ENCODE measurements around the gene RARG. TPM values are rescaled to one million over a fixed set of nuclear protein-coding genes. Genes with fewer than 3 reads are reported as not detected.

RARG gene
- total RNA-seq, 1 donor from 2014 or later = 79.1 TPM

- Histone ChIP-seq H3K36me3 (no peaks in the 10 kb centered on the region), H3K4me3 (peak overlapping the region; percentile 47 to 70), H3K9me3 (no peaks in the 10 kb centered on the region), H3K27me3 (no peaks in the 10 kb centered on the region), H3K27ac (peak overlapping the region; percentile 72), H3K4me1 (peaks cover 13% of the 10 kb centered on the region)
- intact Hi-C loops (cut with DNase I) = no loop called here
- TF ChIP-seq POLR2A (IDR thresholded peaks at IDR 0.05) = no peak
- TF ChIP-seq POLR2AphosphoS5 (IDR thresholded peaks at IDR 0.05; ENCODE audit: insufficient read depth in 1 of 2, low read depth in 1 of 2) = no peak
- TF ChIP-seq CTCF (IDR thresholded peaks at IDR 0.05) = no peak
- no peak for DNase-seq (ENCODE audit: extremely low spot score in 2 of 2)
Observed at GRCh38 chr12:53267306-53267998, 35.4 kb upstream of the RARG start.

- TF ChIP-seq CTCF (IDR thresholded peaks at IDR 0.05) = no peak
- TF ChIP-seq POLR2AphosphoS5 (IDR thresholded peaks at IDR 0.05; ENCODE audit: insufficient read depth in 1 of 2, low read depth in 1 of 2) = no peak
- no peak for TF ChIP-seq POLR2A (IDR thresholded peaks at IDR 0.05)
- Histone ChIP-seq H3K4me1 (peaks cover 13% of the 10 kb centered on the region), H3K36me3 (no peaks in the 10 kb centered on the region), H3K27me3 (no peaks in the 10 kb centered on the region), H3K9me3 (no peaks in the 10 kb centered on the region), H3K4me3 (no peak overlapping the region), H3K27ac (no peak overlapping the region)
- intact Hi-C loops (cut with DNase I) = no loop called here
- no peak for DNase-seq (ENCODE audit: extremely low spot score in 2 of 2)
Observed at GRCh38 chr12:53265783-53266182, 33.8 kb upstream of the RARG start.

GRCh38 chr12:53259891-53260290 is 27.9 kb upstream of the RARG start:
- no peaks in the 10 kb centered on the region for H3K9me3 ChIP-seq
- TF ChIP-seq POLR2A (IDR thresholded peaks at IDR 0.05) = no peak
- TF ChIP-seq CTCF (IDR thresholded peaks at IDR 0.05) = no peak
- TF ChIP-seq POLR2AphosphoS5 (IDR thresholded peaks at IDR 0.05; ENCODE audit: insufficient read depth in 1 of 2, low read depth in 1 of 2) = no peak
- peaks cover 0 to 5% of the 10 kb centered on the region in 2 donors for H3K36me3 ChIP-seq
- intact Hi-C loops (cut with DNase I) = no loop called here
- no peaks in the 10 kb centered on the region for H3K27me3 ChIP-seq
- no peak overlapping the region for H3K4me3 ChIP-seq
- no peaks in the 10 kb centered on the region for H3K4me1 ChIP-seq
- no peak overlapping the region for H3K27ac ChIP-seq
- DNase-seq (ENCODE audit: extremely low spot score in 2 of 2) = no peak

- Histone ChIP-seq H3K27me3 (no peaks in the 10 kb centered on the region), H3K4me3 (no peak overlapping the region), H3K27ac (no peak overlapping the region), H3K4me1 (peaks cover 4% of the 10 kb centered on the region), H3K36me3 (peaks cover 0 to 8% of the 10 kb centered on the region in 2 donors), H3K9me3 (no peaks in the 10 kb centered on the region)
- intact Hi-C loops (cut with DNase I) = no loop called here
- no peak for TF ChIP-seq CTCF (IDR thresholded peaks at IDR 0.05)
- no peak for TF ChIP-seq POLR2A (IDR thresholded peaks at IDR 0.05)
- TF ChIP-seq POLR2AphosphoS5 (IDR thresholded peaks at IDR 0.05; ENCODE audit: insufficient read depth in 1 of 2, low read depth in 1 of 2) = no peak
- no peak for DNase-seq (ENCODE audit: extremely low spot score in 2 of 2)
Observed at GRCh38 chr12:53258541-53259539, 26.8 kb upstream of the RARG start.
